ENCODE measurements around the gene SEC14L2. TPM values are rescaled to one million over a fixed set of nuclear protein-coding genes. Genes with fewer than 3 reads are reported as not detected.

Gene SEC14L2
- total and polyA plus RNA-seq, 2 of the 4 experiments (the other 2 are of a cell fraction), result 38.7 to 54.8 TPM

GRCh38 chr22:30386960-30387827 lies 9.6 kb upstream of the SEC14L2 start, which contains the start of gene RNF215 (continued):
- TF ChIP-seq CTCF (conservative IDR thresholded peaks at IDR 0.05; ENCODE audit: low read depth, low read length) (peak; percentile 88), FOS (IDR thresholded peaks at IDR 0.05; ENCODE audit: low read depth, low read length) (no peak), RCOR1 (IDR thresholded peaks at IDR 0.05; ENCODE audit: insufficient replicate concordance, low read length) (no peak)
